Panc1 (cell line): Measurements from ENCODE around the gene SAMD11. TPM values are rescaled to one million over a fixed set of nuclear protein-coding genes. Genes with fewer than 3 reads are reported as not detected.

Source experiments
- ATAC-seq: fragments of 200-7000 bp; cut with Tn5 transposase; 2 replicates; pipeline ENCODE4 v1.9.1; 2020; ENCODE audit warnings: mild to moderate bottlenecking, moderate library complexity
- BruUV-seq: library from RNA; stranded (reverse); fragments of 400-500 nt; replicated peaks from 2 replicates; lab custom pipeline; 2021; lab: Mats Ljungman, UMichigan
- CTCF ChIA-PET: fragments of 300-600 bp; sonication (Branson Sonifier 250); formaldehyde crosslinking; loops from one replicate; lab custom pipeline; 2022; ENCODE audit warnings: antibody characterized with exemption; lab: Charles Lee
- POLR2A ChIA-PET: fragments of 300-600 bp; sonication (Branson Sonifier 250); formaldehyde crosslinking; loops from one replicate; lab custom pipeline; 2022; ENCODE audit warnings: antibody characterized with exemption; lab: Charles Lee
- DNase-seq: peaks from one replicate; pipeline ENCODE4 v3.0.0-alpha.2; 2010; ENCODE audit warnings: low read depth, low spot score
- H3K27ac ChIP-seq: 2 replicates; pipeline ENCODE4 v1.5.1; 2011; ENCODE audit warnings: mild to moderate bottlenecking, low read length, inconsistent platforms
- H3K27me3 ChIP-seq: fragments of 200-500 bp; sonication (Bioruptor generic); 2 replicates; pipeline ENCODE4 v1.6.0; 2014; ENCODE audit warnings: low read length, inconsistent platforms; ENCODE audit not compliant: control insufficient read depth, insufficient read depth
- H3K36me3 ChIP-seq: fragments of 200-500 bp; sonication (Bioruptor generic); 2 replicates; pipeline ENCODE4 v1.5.1; 2014; ENCODE audit warnings: inconsistent platforms, mild to moderate bottlenecking, low read length, moderate library complexity; ENCODE audit not compliant: control insufficient read depth, insufficient read depth
- H3K4me1 ChIP-seq: 2 replicates; pipeline ENCODE4 v1.5.1; 2011; ENCODE audit warnings: inconsistent platforms, mild to moderate bottlenecking, low read length, moderate library complexity; ENCODE audit not compliant: control insufficient read depth, insufficient read depth
- H3K4me3 ChIP-seq, 2 experiments: 2 replicates each; pipeline ENCODE4 v1.5.1; 2011 to 2012; ENCODE audit warnings: low read depth in 2 of 2, low read length in 2 of 2, mild to moderate bottlenecking in 2 of 2, inconsistent platforms in 1 of 2, moderate library complexity in 1 of 2
- H3K9me3 ChIP-seq: fragments of 200-500 bp; sonication (Bioruptor generic); 2 replicates; pipeline ENCODE4 v1.5.1; 2014; ENCODE audit warnings: low read depth, mild to moderate bottlenecking, inconsistent platforms, low read length, moderate library complexity; ENCODE audit not compliant: control insufficient read depth, insufficient read depth
- CTCF ChIP-seq: fragments of 450-650 bp; IDR thresholded peaks from 2 replicates; pipeline ENCODE4 v1.5.1; 2017; ENCODE audit warnings: mild to moderate bottlenecking
- POLR2AphosphoS5 ChIP-seq: IDR thresholded peaks from 2 replicates; pipeline ENCODE4 v1.6.1; 2012; ENCODE audit warnings: mild to moderate bottlenecking, low read depth, low read length, moderate library complexity
- REST ChIP-seq, 2 experiments: IDR thresholded peaks; 2 replicates each; pipeline ENCODE4 v1.6.1; 2011 to 2012; ENCODE audit warnings: low read depth in 2 of 2, control low read depth in 1 of 2, low read length in 1 of 2, mild to moderate bottlenecking in 1 of 2, moderate library complexity in 1 of 2; ENCODE audit not compliant: insufficient read depth in 1 of 2
- SIN3A ChIP-seq: IDR thresholded peaks from 2 replicates; pipeline ENCODE4 v1.6.1; 2012; ENCODE audit warnings: low read depth, mild to moderate bottlenecking, low read length, moderate library complexity, borderline replicate concordance; ENCODE audit not compliant: insufficient read depth
- TCF7L2 ChIP-seq: IDR thresholded peaks from 2 replicates; pipeline ENCODE4 v1.6.1; 2011; ENCODE audit warnings: mild to moderate bottlenecking, low read depth, low read length, inconsistent platforms
- in situ Hi-C: cut with HindIII; loops from 2 replicates; pipeline ENCODE4 v1.10.0; 2016; ENCODE audit warnings: low sequenced_read_pairs, low pct_unique_long_range_greater_than_20kb
- intact Hi-C: fragments of 100-400 bp; cut with micrococcal nuclease; formaldehyde crosslinking; loops from one replicate; pipeline ENCODE4 v1.10.0; 2022; ENCODE audit not compliant: unreplicated experiment
- total RNA-seq: library from RNA; stranded (reverse); gene quantifications from one replicate; pipeline ENCODE4 v1.2.1, GENCODE V29; 2021; ENCODE audit not compliant: unreplicated experiment

SAMD11 gene
- total RNA-seq, 1 experiment from 2014 or later, result 51.8 TPM

- ChIA-PET CTCF (interaction anchor here (1.2 kb wide), 1 partner anchor 21 kb away, joined by 3 read pairs; no protein-coding TSS in a partner anchor), POLR2A (no interaction called here)
- no peak for DNase-seq
- BruUV-seq, result no TSS peak
- H3K27me3 ChIP-seq, result no peaks in the 10 kb centered on the region
- H3K27ac ChIP-seq, result no peak overlapping the region
- H3K4me1 ChIP-seq, result no peaks in the 10 kb centered on the region; the same call in 1 of the 2 replicates
- in situ Hi-C loops, result no loop called here
- H3K9me3 ChIP-seq, result no peaks in the 10 kb centered on the region
- no peak overlapping the region for H3K4me3 ChIP-seq
- H3K36me3 ChIP-seq, result no peaks in the 10 kb centered on the region
- TF ChIP-seq POLR2AphosphoS5 (no peak), TCF7L2 (no peak), REST (IDR thresholded peaks at IDR 0.05; ENCODE audit: insufficient read depth in 1 of 2, low read depth in 2 of 2, low read length in 1 of 2) (no peak; a peak in 1 of 4 replicates), SIN3A (no peak)
- ATAC-seq, result no peak
- intact Hi-C loops, result no loop called here
Measured at GRCh38 chr1:981491-981954, 57.8 kb downstream of the SAMD11 start.

GRCh38 chr1:981955-982558 lies 58.3 kb downstream of the SAMD11 start, which contains the start of gene PERM1:
Gene PERM1, minus strand, starts transcription at chr1:982093. Its CDS starts 1,064 bp downstream, at chr1:981029.
- BruUV-seq, result no TSS peak
- in situ Hi-C loops, result no loop called here
- no peak for ATAC-seq
- Histone ChIP-seq H3K9me3 (no peaks in the 10 kb centered on the region), H3K4me3 (no peak within 1 kb of the TSS), H3K36me3 (no peaks in the 10 kb centered on the region), H3K27ac (no peak within 1 kb of the TSS), H3K4me1 (no peaks in the 10 kb centered on the region; the same call in 1 of the 2 replicates), H3K27me3 (no peaks in the 10 kb centered on the region)
- ChIA-PET CTCF (interaction anchor here (1.2 kb wide), 1 partner anchor 20 kb away, joined by 3 read pairs; no protein-coding TSS in a partner anchor), POLR2A (interaction anchor here (0.5 kb wide), 1 partner anchor 301 kb away, joined by 4 read pairs; no protein-coding TSS in a partner anchor)
- DNase-seq, result no peak
- TF ChIP-seq CTCF, result no peak
- no peak for TF ChIP-seq SIN3A
- no peak for TF ChIP-seq TCF7L2
- TF ChIP-seq POLR2AphosphoS5, result no peak
- TF ChIP-seq REST (IDR thresholded peaks at IDR 0.05; ENCODE audit: insufficient read depth in 1 of 2, low read depth in 2 of 2, low read length in 1 of 2), result no peak
- intact Hi-C loops, result no loop called here
